WTC11 (cell line): Measurements from ENCODE around the gene OBSCN. TPM values are rescaled to one million over a fixed set of nuclear protein-coding genes. Genes with fewer than 3 reads are reported as not detected.

ENCODE experiments used
- ATAC-seq: fragments of 200-7000 bp; cut with Tn5 transposase; 2 replicates; pipeline ENCODE4 v1.10.0; 2021; ENCODE audit warnings: mild to moderate bottlenecking, moderate library complexity
- CTCF ChIA-PET: fragments of 300-600 bp; sonication (Branson Sonifier 250); formaldehyde crosslinking; loops from one replicate; lab custom pipeline; 2021; ENCODE audit warnings: antibody characterized with exemption; lab: Charles Lee
- POLR2A ChIA-PET: fragments of 350-600 bp; sonication (Branson Sonifier 250); formaldehyde crosslinking; loops from one replicate; lab custom pipeline; 2021; ENCODE audit warnings: antibody characterized with exemption; lab: Charles Lee
- DNase-seq: peaks from one replicate; pipeline ENCODE4 v3.0.0; 2021; ENCODE audit warnings: low spot score
- H3K27ac Mint-ChIP-seq: 2 replicates; pipeline ENCODE4 v1.8.0; 2021; ENCODE audit warnings: mixed read lengths
- H3K27me3 Mint-ChIP-seq: 2 replicates; pipeline ENCODE4 v1.8.0; 2021; ENCODE audit warnings: low read depth, mild to moderate bottlenecking, moderate library complexity, mixed read lengths
- H3K36me3 Mint-ChIP-seq: 2 replicates; pipeline ENCODE4 v1.8.0; 2021; ENCODE audit warnings: mixed read lengths
- H3K4me1 Mint-ChIP-seq: 2 replicates; pipeline ENCODE4 v1.8.0; 2022; ENCODE audit warnings: mixed read lengths
- H3K4me3 Mint-ChIP-seq: 2 replicates; pipeline ENCODE4 v1.8.0; 2021; ENCODE audit warnings: mild to moderate bottlenecking, moderate library complexity, mixed read lengths
- H3K9me3 Mint-ChIP-seq: 2 replicates; pipeline ENCODE4 v1.8.0; 2021; ENCODE audit warnings: mixed read lengths
- ATF3 ChIP-seq: sonication (generic); formaldehyde crosslinking; conservative IDR thresholded peaks from 2 replicates; pipeline ENCODE4 v1.8.1; 2022; ENCODE audit warnings: mild to moderate bottlenecking, missing genetic modification reagents
- CREB1 ChIP-seq: sonication (generic); formaldehyde crosslinking; IDR thresholded peaks from 2 replicates; pipeline ENCODE4 v1.8.0; 2023; ENCODE audit warnings: mild to moderate bottlenecking, missing genetic modification reagents
- ERG ChIP-seq: fragments of 250-450 bp; sonication (Bioruptor Pico); IDR thresholded peaks from 2 replicates; pipeline ENCODE4 v1.8.0; 2021; ENCODE audit warnings: mild to moderate bottlenecking
- ESRRA ChIP-seq: sonication (generic); formaldehyde crosslinking; IDR thresholded peaks from 2 replicates; pipeline ENCODE4 v1.8.1; 2022; ENCODE audit warnings: mild to moderate bottlenecking, missing genetic modification reagents, borderline replicate concordance
- FOXJ3 ChIP-seq: sonication (generic); formaldehyde crosslinking; IDR thresholded peaks from 2 replicates; pipeline ENCODE4 v1.9.0; 2021; ENCODE audit warnings: missing genetic modification reagents, mild to moderate bottlenecking, borderline replicate concordance
- GABPB1 ChIP-seq: sonication (generic); formaldehyde crosslinking; IDR thresholded peaks from 2 replicates; pipeline ENCODE4 v1.8.1; 2023; ENCODE audit warnings: mild to moderate bottlenecking, missing genetic modification reagents
- GRHL2 ChIP-seq: fragments of 250-450 bp; sonication (Bioruptor Pico); IDR thresholded peaks from 2 replicates; pipeline ENCODE4 v1.8.0; 2022; ENCODE audit warnings: mild to moderate bottlenecking, moderate library complexity; ENCODE audit not compliant: insufficient replicate concordance, severe bottlenecking
- HMGA2 ChIP-seq: fragments of 250-450 bp; sonication (Bioruptor Pico); IDR thresholded peaks from 2 replicates; pipeline ENCODE4 v1.4.0; 2021; ENCODE audit warnings: mild to moderate bottlenecking, moderate library complexity
- HMGXB4 ChIP-seq: sonication (generic); formaldehyde crosslinking; IDR thresholded peaks from 2 replicates; pipeline ENCODE4 v1.8.1; 2023; ENCODE audit warnings: mild to moderate bottlenecking, moderate library complexity, missing genetic modification reagents
- JAZF1 ChIP-seq: fragments of 250-450 bp; sonication (Bioruptor Pico); IDR thresholded peaks from 2 replicates; pipeline ENCODE4 v1.9.0; 2021; ENCODE audit warnings: moderate library complexity, mild to moderate bottlenecking, inconsistent platforms
- JUN ChIP-seq: sonication (generic); formaldehyde crosslinking; IDR thresholded peaks from 2 replicates; pipeline ENCODE4 v1.8.0; 2023; ENCODE audit warnings: mild to moderate bottlenecking, missing genetic modification reagents
- NR2C2 ChIP-seq: sonication (generic); formaldehyde crosslinking; IDR thresholded peaks from 2 replicates; pipeline ENCODE4 v1.8.0; 2022; ENCODE audit warnings: mild to moderate bottlenecking, missing genetic modification reagents
- PRRX2 ChIP-seq: fragments of 250-450 bp; sonication (Bioruptor Pico); IDR thresholded peaks from 2 replicates; pipeline ENCODE4 v1.8.0; 2021; ENCODE audit warnings: mild to moderate bottlenecking
- RORB ChIP-seq: fragments of 250-450 bp; sonication (Bioruptor Pico); IDR thresholded peaks from 2 replicates; pipeline ENCODE4 v1.9.0; 2021; ENCODE audit warnings: mild to moderate bottlenecking
- SOX15 ChIP-seq: fragments of 250-450 bp; sonication (Bioruptor Pico); IDR thresholded peaks from 2 replicates; pipeline ENCODE4 v1.9.0; 2021; ENCODE audit warnings: mild to moderate bottlenecking
- SP1 ChIP-seq: sonication (generic); formaldehyde crosslinking; conservative IDR thresholded peaks from 2 replicates; pipeline ENCODE4 v1.8.1; 2022; ENCODE audit warnings: missing genetic modification reagents
- TCF7 ChIP-seq: sonication (generic); formaldehyde crosslinking; IDR thresholded peaks from 2 replicates; pipeline ENCODE4 v1.8.0; 2022; ENCODE audit warnings: mild to moderate bottlenecking, low read depth, missing genetic modification reagents, moderate library complexity
- TEAD1 ChIP-seq: sonication (generic); formaldehyde crosslinking; IDR thresholded peaks from 2 replicates; pipeline ENCODE4 v1.8.0; 2022; ENCODE audit warnings: mild to moderate bottlenecking, missing genetic modification reagents
- TEAD4 ChIP-seq: sonication (generic); formaldehyde crosslinking; IDR thresholded peaks from 2 replicates; pipeline ENCODE4 v1.8.0; 2022; ENCODE audit warnings: mild to moderate bottlenecking, missing genetic modification reagents
- ZMAT4 ChIP-seq: fragments of 250-450 bp; sonication (Bioruptor Pico); IDR thresholded peaks from 2 replicates; pipeline ENCODE4 v1.9.0; 2021; ENCODE audit warnings: mild to moderate bottlenecking
- ZNF425 ChIP-seq: fragments of 250-450 bp; sonication (Bioruptor Pico); conservative IDR thresholded peaks from 2 replicates; pipeline ENCODE4 v1.9.0; 2021; ENCODE audit warnings: mild to moderate bottlenecking
- ZSCAN18 ChIP-seq: fragments of 250-450 bp; sonication (Bioruptor Pico); IDR thresholded peaks from 2 replicates; pipeline ENCODE4 v2.1.2; 2022; ENCODE audit warnings: mild to moderate bottlenecking, moderate library complexity
- total RNA-seq: library from RNA; stranded (reverse); gene quantifications from 3 replicates; pipeline ENCODE4 v1.2.3, GENCODE V29; 2021

OBSCN gene
- total RNA-seq, 1 experiment from 2014 or later = 38.8 TPM

- no peak for DNase-seq
- H3K27me3 Mint-ChIP-seq = no peaks in the 10 kb centered on the region
- TF ChIP-seq TEAD4 (CRISPR knock-in tag) (no peak), TCF7 (no peak), ATF3 (no peak)
- TF ChIP-seq, all 79 proteins: peak for 0
- POLR2A ChIA-PET = no interaction called here
- peaks cover 84% of the 10 kb centered on the region for H3K36me3 Mint-ChIP-seq
- H3K4me3 Mint-ChIP-seq = no peak overlapping the region
- peaks cover 7% of the 10 kb centered on the region for H3K9me3 Mint-ChIP-seq
- ATAC-seq = no peak
- H3K27ac Mint-ChIP-seq = no peak overlapping the region
- no peaks in the 10 kb centered on the region for H3K4me1 Mint-ChIP-seq
- CTCF ChIA-PET = interaction anchor here (1.1 to 1.2 kb wide), 2 partner anchors 11 to 13 kb away, joined by 3 to 5 read pairs; no protein-coding TSS in a partner anchor
These were observed 16.6 kb downstream of the OBSCN start for GRCh38 chr1:228224198-228225164.

- no peak overlapping the region for H3K27ac Mint-ChIP-seq
- H3K4me3 Mint-ChIP-seq = no peak overlapping the region
- no peaks in the 10 kb centered on the region for H3K4me1 Mint-ChIP-seq
- ATAC-seq (no peak), DNase-seq (no peak)
- ChIA-PET POLR2A (no interaction called here), CTCF (interaction anchor here (1.1 to 1.2 kb wide), 2 partner anchors 12 kb away, joined by 3 to 5 read pairs; no protein-coding TSS in a partner anchor)
- peaks cover 82% of the 10 kb centered on the region for H3K36me3 Mint-ChIP-seq
- H3K9me3 Mint-ChIP-seq = peaks cover 7% of the 10 kb centered on the region
- H3K27me3 Mint-ChIP-seq = no peaks in the 10 kb centered on the region
- no peak for TF ChIP-seq JAZF1 (CRISPR knock-in tag)
- TF ChIP-seq ZSCAN18 (CRISPR knock-in tag) = no peak
- no peak for TF ChIP-seq RORB
- TF ChIP-seq NR2C2 = no peak
These were observed 17.4 kb downstream of the OBSCN start for GRCh38 chr1:228225165-228225710.

- ChIA-PET CTCF (interaction anchor here (1.1 to 1.2 kb wide), 2 partner anchors 11 to 12 kb away, joined by 3 to 5 read pairs; no protein-coding TSS in a partner anchor), POLR2A (no interaction called here)
- Mint-ChIP-seq H3K4me3 (no peak overlapping the region), H3K27ac (no peak overlapping the region), H3K27me3 (no peaks in the 10 kb centered on the region), H3K36me3 (peaks cover 84% of the 10 kb centered on the region), H3K9me3 (peaks cover 7% of the 10 kb centered on the region), H3K4me1 (no peaks in the 10 kb centered on the region)
- DNase-seq (no peak), ATAC-seq (no peak)
- TF ChIP-seq ZMAT4 (CRISPR knock-in tag) = no peak
- no peak for TF ChIP-seq JUN
- no peak for TF ChIP-seq GRHL2
- TF ChIP-seq HMGA2 (CRISPR knock-in tag) = no peak
- no peak for TF ChIP-seq SOX15 (CRISPR knock-in tag)
- no peak for TF ChIP-seq JAZF1 (CRISPR knock-in tag)
- TF ChIP-seq ESRRA = no peak
- no peak for TF ChIP-seq SP1
- no peak for TF ChIP-seq CREB1 (CRISPR knock-in tag)
- TF ChIP-seq TEAD1 (CRISPR knock-in tag) = no peak
- no peak for TF ChIP-seq HMGXB4 (CRISPR knock-in tag)
- no peak for TF ChIP-seq FOXJ3 (CRISPR knock-in tag)
- TF ChIP-seq GABPB1 (CRISPR knock-in tag) = no peak
- no peak for TF ChIP-seq ZNF425 (CRISPR knock-in tag)
- no peak for TF ChIP-seq ERG (CRISPR knock-in tag)
- TF ChIP-seq PRRX2 (CRISPR knock-in tag) = no peak
These were observed 17.9 kb downstream of the OBSCN start for GRCh38 chr1:228225740-228226139.
